Stimulated activated CD8-positive, alpha-beta memory T cell treated with anti-CD3 and anti-CD28 coated beads, Interleukin-7, amount 100 ng/mL, for 1 hour (primary cell): ENCODE measurements around the gene EPHB3.
A peak's percentile ranks its signal among the peaks of the same experiment; 100 is the strongest.

Experiments
- DNase-seq, 2 donors: peaks; one replicate each; pipeline ENCODE4 v3.0.0-alpha.2; 2020; ENCODE audit warnings: low read depth in 2 of 2

EPHB3 gene

DNA sequence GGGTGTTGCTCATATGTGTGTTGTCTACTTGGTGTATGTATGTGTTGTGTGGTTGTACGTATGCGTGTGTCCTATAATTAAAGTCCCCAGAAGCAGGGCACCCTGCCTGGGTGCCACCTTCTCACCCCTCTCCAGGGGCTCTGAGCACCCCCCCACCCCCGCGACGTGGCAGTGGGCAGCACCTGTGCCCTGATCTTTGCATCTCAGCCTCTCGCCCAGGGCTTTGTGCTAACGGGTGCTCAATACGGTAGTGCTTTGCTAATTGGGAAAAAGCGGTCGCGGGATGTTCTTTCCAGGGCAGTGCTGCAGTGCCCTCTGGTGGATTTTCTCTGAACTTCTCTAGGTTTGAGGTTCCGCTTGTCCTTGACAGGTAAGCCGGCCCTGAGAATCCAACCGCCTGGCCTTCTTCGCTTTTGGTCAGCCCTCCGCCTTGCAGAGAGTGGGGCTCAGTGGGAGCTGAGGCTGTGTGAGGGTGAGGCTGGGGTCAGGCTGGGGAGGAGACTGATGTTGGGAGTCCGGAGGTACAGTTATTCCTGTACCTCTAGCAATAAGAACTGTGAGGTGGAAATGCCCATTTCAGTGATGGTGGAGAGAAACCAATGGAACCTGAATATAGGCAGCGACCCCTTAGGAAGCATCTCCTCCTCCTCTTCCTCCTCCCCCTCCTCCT, 17.6 kb upstream of the EPHB3 start:
- peak; percentile 43 to 51 for DNase-seq

DNA sequence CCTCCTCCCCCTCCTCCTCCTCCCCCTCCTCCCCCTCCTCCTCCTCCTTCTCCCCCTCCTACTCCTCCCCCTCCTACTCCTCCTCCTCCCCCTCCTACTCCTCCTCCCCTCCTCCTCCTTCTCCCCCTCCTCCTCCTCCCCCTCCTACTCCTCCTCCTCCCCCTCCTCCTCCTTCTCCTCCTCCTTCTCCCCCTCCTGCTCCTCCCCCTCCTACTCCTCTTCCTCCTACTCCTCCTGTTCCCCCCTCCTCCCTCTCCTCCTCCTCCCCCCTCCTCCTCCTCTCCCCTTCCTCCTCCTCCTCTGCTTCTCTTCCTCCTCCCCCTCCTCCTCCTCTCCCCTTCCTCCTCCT, 17.1 kb upstream of the EPHB3 start:
- no peak for DNase-seq

DNA sequence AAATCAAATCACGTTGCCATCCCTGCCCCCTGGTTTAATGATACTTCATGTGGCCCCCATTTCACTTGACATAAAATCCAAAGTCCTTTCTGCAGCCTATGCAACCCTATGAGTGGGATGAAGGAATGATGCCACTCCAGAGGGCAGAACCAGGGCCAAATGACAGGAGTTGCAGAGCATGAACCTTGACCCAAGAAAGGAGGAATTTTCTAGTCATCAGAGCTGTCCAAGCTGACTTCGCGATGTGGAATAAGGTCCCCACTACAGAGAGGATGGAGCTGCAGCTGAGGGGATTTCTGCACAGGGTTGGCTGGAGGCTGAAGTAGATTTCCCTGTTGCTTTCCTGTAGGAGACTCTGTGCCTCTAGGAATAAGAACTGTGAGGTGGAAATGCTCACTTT, 15.8 kb upstream of the EPHB3 start:
- no peak for DNase-seq

DNA sequence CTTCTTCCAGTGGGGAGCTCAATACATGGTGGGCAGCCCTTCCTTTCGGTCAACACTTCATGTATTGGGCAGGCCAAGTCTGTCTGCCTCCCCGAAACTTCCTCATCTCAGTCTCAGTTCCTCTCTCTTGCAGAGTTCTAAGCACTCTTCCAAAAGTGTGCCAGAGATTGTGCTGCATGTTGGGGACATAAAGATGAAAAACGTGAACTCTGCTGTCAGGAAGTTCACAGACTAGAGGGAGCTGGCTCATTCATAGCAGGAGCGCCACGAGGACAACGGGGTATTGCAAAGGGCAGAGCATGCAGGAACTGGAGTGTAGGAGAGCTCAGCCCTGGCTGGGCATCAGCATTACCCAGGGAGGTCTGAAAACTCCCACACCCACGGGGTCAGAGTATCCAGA, 15.3 kb upstream of the EPHB3 start:
- no peak for DNase-seq

- DNase-seq = no peak
Measured at GRCh38 chr3:184549796-184550577, 11.6 kb upstream of the EPHB3 start.

DNA sequence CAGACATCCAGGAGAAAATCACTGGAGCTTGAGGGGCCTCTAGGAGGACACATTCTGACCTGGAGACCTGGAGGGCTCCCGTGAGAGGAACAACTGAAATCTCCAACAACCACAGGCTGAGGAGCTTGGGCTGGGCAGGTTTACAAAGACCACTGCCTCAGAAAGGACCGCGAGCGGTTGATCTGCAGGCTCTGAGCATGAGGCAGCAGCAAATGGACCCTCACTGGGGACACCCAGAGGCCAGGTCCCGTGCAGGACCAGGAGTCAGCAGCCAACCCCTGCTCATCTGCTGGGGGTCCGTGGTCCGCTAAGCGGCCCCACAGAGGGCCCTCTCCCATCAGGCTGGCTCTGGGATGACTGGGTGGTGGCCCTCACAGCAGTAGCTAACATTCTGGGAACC, 10.5 kb upstream of the EPHB3 start:
- no peak for DNase-seq

DNA sequence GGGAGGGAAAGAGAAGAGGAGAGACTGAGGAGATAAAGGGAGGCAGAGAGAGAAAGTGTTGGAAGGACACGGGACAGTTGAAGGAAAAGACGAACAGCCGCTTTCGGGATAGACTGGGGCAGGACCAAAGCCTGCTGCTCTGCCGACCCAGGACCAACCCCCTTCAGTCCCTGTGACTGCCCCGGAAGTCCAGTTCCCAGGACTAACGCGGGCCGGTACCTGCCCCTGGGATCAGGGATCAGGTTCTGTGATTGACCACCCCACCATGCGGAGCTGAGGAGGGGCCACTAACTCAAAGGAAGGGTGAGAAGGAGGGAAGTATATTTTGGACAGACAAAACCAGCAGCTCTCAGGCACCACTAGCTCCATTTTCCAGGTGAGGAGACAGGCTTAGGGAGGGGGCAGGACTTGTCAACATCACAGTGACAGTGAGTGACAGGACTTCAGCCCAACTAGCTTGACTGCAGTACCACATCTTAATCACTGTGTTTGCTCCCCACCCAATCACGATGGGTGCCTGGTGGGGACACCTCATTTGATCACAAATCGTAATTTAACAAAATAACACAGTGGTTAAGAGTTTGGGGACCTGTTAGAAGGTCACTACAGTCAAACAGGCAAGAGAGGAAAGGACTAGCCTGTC, 9.8 kb upstream of the EPHB3 start:
- DNase-seq = no peak

DNA sequence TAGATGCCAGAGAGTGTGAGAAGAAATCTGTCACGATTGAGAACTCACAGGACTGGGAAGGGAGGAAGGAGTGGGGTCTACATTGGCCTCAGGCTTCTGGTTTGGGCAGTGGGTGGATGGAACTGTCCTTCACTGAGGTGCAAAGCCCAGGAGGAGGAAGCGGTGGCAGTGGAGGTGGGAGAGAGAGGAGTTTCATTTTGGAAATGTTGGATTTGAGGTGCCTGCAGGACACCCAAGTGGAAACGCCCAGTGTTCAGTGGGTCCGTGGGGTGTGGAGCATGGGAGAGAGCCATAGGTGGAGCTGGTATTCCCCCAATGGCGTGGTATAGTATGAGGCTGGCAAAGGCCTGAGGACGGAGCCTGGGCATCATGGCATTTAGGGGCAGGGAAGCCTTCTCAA, 9.3 kb upstream of the EPHB3 start:
- DNase-seq = no peak

GRCh38 chr3:184552863-184553262, 8.7 kb upstream of the EPHB3 start:
- no peak for DNase-seq

GRCh38 chr3:184553385-184553784, 8.2 kb upstream of the EPHB3 start:
- no peak for DNase-seq

DNA sequence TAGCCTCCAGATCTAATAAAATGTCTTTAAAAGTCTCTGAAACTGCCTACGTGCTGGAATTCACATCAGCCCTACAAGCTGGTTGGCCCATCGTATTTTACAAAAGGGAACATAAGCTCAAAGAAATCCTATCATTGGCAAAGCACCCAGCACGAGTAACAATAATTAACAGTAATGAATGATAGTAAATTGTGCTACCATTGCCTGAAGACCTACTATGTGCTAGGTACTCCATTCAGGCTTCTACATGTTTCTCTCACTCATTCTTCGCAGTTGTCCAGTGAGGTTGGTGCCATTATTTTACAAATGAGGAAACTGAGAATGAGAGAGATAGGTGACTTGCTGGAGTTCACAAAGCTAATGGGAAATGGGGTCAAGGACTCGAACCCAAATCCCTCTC, 7.1 kb upstream of the EPHB3 start:
- no peak for DNase-seq

GRCh38 chr3:184556582-184557347, 4.8 kb upstream of the EPHB3 start:
- no peak for DNase-seq

DNA sequence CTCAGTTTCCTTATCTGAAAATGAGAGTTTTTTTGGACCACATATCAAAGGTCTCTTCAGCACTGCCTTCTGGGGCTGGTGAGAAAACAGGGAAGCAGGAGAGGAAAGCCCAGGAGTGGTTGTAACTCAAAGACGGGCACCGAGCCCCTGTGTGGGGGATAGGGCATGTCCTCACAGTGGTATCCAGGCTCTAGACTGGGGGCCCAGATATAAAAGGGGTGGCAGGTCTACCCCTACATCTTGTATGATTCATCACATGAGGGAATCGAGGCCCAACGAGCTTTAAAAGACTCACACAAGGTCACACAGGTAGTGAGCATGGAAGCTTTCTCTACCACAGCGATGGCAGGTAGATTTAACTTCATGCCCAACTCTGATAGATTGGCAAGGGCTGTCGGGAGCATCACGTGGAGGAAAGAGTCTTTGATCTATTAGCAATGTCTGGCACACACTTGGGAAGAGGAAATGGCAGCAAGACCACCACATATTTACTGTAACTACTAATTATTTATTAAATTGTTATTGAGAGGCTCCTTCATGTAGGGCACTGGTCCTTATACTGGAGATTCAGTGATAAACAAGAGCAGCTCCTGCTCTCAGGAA, 4.1 kb upstream of the EPHB3 start:
- DNase-seq = no peak

GRCh38 chr3:184558726-184559125, 2.9 kb upstream of the EPHB3 start:
- no peak for DNase-seq

DNA sequence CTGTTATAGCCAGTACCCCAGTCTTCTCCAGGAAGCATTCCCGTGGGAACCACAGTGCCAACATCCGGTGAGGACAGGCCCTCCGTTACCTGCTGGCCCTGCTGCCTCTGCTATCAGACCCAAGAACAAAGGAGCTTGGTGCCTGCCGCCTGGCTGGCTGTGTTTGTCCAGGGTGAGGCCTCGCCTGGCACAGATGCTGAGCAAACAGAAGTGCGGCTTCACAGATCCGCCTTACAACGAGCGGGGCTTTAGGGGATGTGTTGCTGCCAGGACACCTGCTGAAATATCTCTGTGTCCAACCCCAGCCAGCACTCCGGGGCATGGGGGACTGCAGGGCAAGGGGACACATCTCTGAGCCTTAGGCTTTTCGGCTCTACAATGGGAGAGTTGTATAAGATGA, 2.2 kb upstream of the EPHB3 start:
- no peak for DNase-seq

- DNase-seq = no peak
Measured at GRCh38 chr3:184560531-184560930, 1.1 kb upstream of the EPHB3 start.

GRCh38 chr3:184561913-184562877, 610 bp downstream of the EPHB3 start:
- DNase-seq = no peak

GRCh38 chr3:184562878-184563560, 1.4 kb downstream of the EPHB3 start:
- no peak for DNase-seq

DNA sequence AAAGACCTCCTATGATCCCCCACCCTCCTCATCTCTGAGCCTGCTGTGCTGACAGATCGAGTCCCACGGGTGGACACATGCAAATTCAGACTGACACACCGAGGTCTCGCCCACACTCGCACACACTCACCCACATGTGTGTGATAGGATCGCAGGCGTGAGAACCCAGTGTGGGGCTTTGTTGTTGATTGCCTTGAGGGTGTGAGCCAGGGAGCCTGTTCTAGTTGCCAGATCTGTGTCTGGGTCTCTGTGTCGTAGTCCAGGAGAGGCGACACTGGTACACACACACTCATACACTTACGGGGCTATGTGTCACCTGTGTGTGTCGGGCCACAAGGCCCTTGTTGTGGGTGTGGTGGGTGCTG, 2.0 kb downstream of the EPHB3 start:
- no peak for DNase-seq

DNA sequence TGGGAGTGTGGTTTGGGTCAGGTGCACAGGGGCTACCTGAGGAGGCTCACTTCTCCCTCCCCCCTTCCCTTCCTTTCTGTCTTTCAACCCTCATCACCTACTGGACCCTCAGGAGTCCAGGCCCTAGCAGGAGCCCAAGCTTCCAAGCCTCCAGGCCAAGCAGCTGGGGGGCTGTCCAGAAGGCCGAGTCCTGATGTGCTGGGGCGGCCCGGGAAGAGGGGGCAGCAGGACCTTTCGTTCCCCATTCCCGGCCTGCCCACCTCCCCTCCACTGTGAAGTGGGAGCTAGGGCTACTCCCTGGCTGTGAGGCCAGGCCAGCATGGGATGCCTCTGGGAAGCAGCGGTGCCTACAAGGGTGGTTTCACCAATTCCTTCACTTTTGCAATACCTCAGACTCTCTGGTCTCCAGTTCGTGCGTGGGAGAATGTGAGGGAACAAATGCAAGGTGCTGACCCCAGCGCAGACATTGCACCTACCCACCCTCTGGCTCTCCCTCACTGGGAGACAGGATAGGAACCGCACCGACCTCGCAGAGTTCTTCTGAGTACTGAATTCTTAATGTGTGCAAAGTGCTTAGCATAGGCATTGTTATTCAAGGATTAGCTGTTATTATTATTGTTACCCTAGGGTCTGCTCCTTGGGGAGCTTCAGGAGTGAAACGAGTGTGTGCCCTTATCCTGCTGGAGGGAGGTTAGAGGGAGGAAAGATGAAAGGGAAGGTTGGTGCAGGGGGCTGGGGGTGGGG, 2.5 kb downstream of the EPHB3 start:
- DNase-seq = no peak
